Common myeloid progenitor, CD34-positive (primary cell): ENCODE data around the gene ITGAL.

Experiments
- CTCF ChIA-PET: fragments of 350-600 bp; sonication (Branson Sonifier 250); formaldehyde crosslinking; loops from one replicate; lab custom pipeline; 2021; ENCODE audit warnings: antibody characterized with exemption; lab: Charles Lee
- POLR2A ChIA-PET: fragments of 350-600 bp; sonication (Branson Sonifier 250); formaldehyde crosslinking; loops from one replicate; lab custom pipeline; 2021; ENCODE audit warnings: antibody characterized with exemption; lab: Charles Lee
- DNase-seq, 3 donors: peaks; one replicate each; pipeline versions ENCODE4 v3.0.0 to v3.0.0-alpha.2; 2013
- H3K27ac ChIP-seq, 2 experiments: 1 replicate in 1 of 2; 2 replicates in 1 of 2; pipeline ENCODE4 v1.7.0; 2013; ENCODE audit warnings: inconsistent platforms in 2 of 2, low read length in 2 of 2, mild to moderate bottlenecking in 2 of 2, low read depth in 1 of 2, moderate library complexity in 1 of 2; ENCODE audit not compliant: severe bottlenecking in 2 of 2, insufficient read depth in 1 of 2, poor library complexity in 1 of 2
- H3K27me3 ChIP-seq, 5 experiments: replicated peaks in 2 of 5; 1 replicate in 3 of 5; 2 replicates in 2 of 5; pipeline versions ENCODE4 v1.6.1 to v1.7.0; 2013; ENCODE audit warnings: low read length in 4 of 5, mild to moderate bottlenecking in 2 of 5, moderate library complexity in 2 of 5, inconsistent platforms in 1 of 5; ENCODE audit not compliant: insufficient read depth in 5 of 5, control insufficient read depth in 4 of 5
- H3K36me3 ChIP-seq, 4 experiments: 1 replicate in 2 of 4; 2 replicates in 2 of 4; pipeline versions ENCODE4 v1.6.1 to v1.7.0; 2013; ENCODE audit warnings: low read length in 3 of 4, control low read depth in 1 of 4, mild to moderate bottlenecking in 1 of 4; ENCODE audit not compliant: control insufficient read depth in 4 of 4, insufficient read depth in 4 of 4
- H3K4me1 ChIP-seq, 4 experiments: 1 replicate in 3 of 4; 2 replicates in 1 of 4; pipeline versions ENCODE4 v1.6.1 to v1.7.1; 2013; ENCODE audit warnings: low read length in 3 of 4, mild to moderate bottlenecking in 3 of 4, control low read depth in 1 of 4, inconsistent platforms in 1 of 4, moderate library complexity in 1 of 4; ENCODE audit not compliant: control insufficient read depth in 4 of 4, insufficient read depth in 4 of 4; ENCODE audit errors: control extremely low read depth in 1 of 4
- H3K4me3 ChIP-seq, 7 experiments: 1 replicate in 4 of 7; 2 replicates in 3 of 7; pipeline versions ENCODE4 v1.5.1 to v1.7.0; 2013; ENCODE audit warnings: mild to moderate bottlenecking in 7 of 7, low read length in 6 of 7, moderate library complexity in 6 of 7, inconsistent platforms in 2 of 7, low read depth in 2 of 7, control low read depth in 1 of 7; ENCODE audit not compliant: insufficient read depth in 4 of 7, control insufficient read depth in 1 of 7; ENCODE audit errors: extremely low read depth in 1 of 7
- H3K9me3 ChIP-seq, 5 experiments: 1 replicate in 4 of 5; 2 replicates in 1 of 5; pipeline versions ENCODE4 v1.6.1 to v1.7.1; 2013; ENCODE audit warnings: low read length in 4 of 5, mild to moderate bottlenecking in 2 of 5, inconsistent platforms in 1 of 5, low read depth in 1 of 5, moderate library complexity in 1 of 5; ENCODE audit not compliant: control insufficient read depth in 4 of 5, insufficient read depth in 2 of 5; ENCODE audit errors: control extremely low read depth in 1 of 5
- WGBS: methylation state at CpG from one replicate; pipeline ENCODE4 v1.1.5; 2013; ENCODE audit not compliant: insufficient coverage; 5-methylcytosine and 5-hydroxymethylcytosine counted together

The ITGAL gene

DNA sequence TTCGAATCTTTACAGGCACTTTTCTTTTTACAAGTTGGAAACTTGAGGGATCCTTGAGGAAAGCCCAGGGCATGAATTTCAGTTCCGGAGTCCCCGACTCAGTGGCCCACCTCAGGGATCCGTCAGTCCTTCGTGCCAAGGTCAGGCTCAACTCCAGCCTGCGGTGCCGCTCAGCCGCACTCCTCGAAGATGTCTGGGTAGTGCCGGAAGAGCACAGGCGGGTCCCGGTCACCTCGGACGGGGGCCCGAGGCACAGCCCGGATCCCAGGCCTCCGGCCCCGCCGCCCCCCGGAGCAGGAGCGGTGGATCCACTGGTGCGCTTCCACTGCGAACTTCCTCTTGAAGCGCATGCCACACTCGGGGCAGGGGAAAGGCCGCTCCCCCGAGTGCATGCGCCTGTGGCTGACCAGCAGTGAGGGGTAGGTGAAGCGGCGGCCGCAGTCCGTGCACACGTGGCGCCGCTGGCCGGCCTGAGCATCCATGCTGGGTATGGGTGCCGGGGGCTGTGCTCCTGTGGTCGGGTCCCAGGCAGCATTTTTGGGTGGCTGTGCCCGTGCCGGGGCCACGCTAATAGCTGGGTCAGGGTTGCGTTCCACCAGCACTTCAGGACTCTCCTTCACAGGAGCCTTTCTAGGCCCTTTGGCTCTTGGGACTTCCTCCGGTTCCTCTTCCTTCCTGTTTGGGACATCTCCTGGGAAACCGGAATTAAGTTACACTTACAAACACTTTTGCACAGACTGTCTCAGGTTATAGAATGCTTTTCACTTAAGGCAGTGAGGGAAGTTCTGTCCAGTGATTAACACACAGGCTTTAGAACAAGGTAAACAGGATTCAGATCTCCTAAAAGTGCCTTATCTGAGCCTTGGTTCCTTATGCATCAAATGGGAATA is 97.4 kb downstream of the ITGAL start:
- WGBS, result 95% methylated on average over 39 of the region's 44 CpGs
- POLR2A ChIA-PET, result no interaction called here

DNA sequence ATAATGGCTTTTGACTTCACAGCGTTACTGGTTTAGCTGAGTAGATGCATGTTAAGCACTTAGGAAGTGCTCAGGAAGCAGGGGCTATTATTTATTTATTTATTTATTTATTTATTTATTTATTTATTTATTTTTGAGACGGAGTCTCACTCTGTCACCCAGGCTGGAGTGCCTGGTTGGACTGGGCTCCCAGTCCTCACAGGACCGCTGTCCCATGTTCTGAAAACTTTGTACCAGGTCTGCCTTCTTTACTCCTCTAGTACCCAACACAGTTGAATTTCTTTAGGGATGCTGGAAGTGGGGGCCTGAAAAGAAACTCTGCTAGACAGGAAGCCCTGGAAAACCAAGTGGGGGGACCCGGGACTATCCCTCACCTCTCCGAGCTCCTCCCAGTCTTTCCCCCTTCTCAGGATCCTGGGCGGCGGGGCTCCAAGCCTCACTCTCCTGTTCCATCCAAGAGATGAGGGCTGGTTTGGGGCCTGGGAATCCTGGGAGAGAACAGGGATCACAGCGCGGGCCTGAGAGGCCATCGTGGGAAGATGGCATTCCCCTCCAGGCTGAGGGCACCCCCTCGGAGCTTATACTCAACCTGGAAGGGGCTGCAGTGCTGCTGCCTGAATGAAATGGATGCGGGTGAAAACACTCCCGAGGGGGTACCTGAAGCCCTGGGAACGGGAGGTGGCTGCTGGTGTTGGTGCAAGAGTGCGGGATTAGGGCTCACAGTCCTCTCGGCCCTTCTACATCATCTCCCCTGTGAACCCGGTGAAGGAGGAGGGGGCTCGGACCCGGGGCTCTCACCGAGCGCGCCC is 98.3 kb downstream of the ITGAL start:
- ChIA-PET CTCF (interaction anchor here (0.6 to 2.3 kb wide), 5 partner anchors 9 to 35 kb away, joined by 3 to 6 read pairs (median 4); no protein-coding TSS in a partner anchor), POLR2A (interaction anchor here (0.6 to 1.9 kb wide), 2 partner anchors 80 to 176 kb away, joined by 3 to 11 read pairs; partner anchors contain the start of genes PRR14 and ZNF48)
- 16% methylated on average over 9 of the region's 22 CpGs for WGBS
- no peaks in the 10 kb centered on the region for H3K27me3 ChIP-seq
- no peaks in the 10 kb centered on the region for H3K9me3 ChIP-seq
- peak overlapping the region; percentile 71 to 93 (median 86) for H3K4me3 ChIP-seq
- peaks cover 7 to 57% (median 36%) of the 10 kb centered on the region in 4 experiments for H3K4me1 ChIP-seq
- peak in 2 of 3 donors; percentile 40 to 46 for DNase-seq
- H3K27ac ChIP-seq, result peak overlapping the region; percentile 90 to 94
- peaks cover 0 to 3% (median 0%) of the 10 kb centered on the region in 4 experiments for H3K36me3 ChIP-seq

More for the DNA sequence above, 97.4 kb downstream of the ITGAL start:
- H3K36me3 ChIP-seq, result peaks cover 0 to 3% (median 0%) of the 10 kb centered on the region in 4 experiments
- H3K27me3 ChIP-seq, result no peaks in the 10 kb centered on the region
- H3K4me3 ChIP-seq, result peak overlapping the region in 2 of 7 experiments; percentile 84 to 93
- H3K27ac ChIP-seq, result peak overlapping the region in 1 of 2 experiments; percentile 94
- H3K4me1 ChIP-seq, result peaks cover 7 to 57% (median 36%) of the 10 kb centered on the region in 4 experiments
- CTCF ChIA-PET, result interaction anchor here (0.6 to 2.3 kb wide), 4 partner anchors 8 to 34 kb away, joined by 3 to 6 read pairs (median 4); no protein-coding TSS in a partner anchor
- no peaks in the 10 kb centered on the region for H3K9me3 ChIP-seq
- DNase-seq, result no peak

DNA sequence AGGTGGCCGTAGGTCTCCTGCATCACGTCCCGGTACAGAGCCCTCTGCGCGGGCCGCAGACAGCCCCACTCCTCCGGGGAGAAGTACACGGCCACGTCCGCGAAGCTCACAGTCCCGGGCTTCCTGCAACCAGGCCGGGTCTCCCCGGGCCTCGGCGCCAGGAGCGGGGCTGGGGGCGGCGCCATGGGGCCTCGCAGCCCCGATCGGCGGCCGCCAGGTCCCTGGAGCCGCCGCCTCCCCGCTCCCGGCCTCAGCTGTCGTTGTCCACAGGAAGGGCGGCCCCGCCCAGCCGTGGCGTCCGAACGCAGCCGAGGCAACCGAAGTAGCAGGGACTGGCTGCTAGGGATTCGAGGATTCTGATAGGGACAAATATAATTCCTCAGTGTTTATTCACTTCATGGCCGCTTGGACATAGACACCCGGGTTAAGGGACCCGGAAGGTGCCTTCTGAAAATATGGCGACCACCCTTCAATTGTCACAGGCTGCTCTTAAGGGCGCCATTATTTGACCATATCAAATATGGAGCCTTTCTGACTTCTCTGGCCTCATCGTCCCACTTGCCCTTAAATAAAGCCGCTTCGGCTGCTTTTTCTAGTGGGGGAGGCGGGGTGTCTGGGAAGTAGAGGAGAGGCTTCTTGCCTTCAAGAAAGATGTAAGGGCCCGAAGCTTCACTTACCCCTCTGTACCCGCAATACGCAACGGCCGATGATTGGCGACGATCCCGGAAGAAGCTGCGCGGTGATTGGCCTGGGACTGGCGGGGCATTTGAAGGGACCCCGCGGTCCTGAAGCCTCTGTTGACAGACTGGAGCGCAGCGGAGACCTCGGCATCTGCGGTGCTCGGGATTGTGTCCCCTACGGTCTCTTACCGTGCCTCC is 99.1 kb downstream of the ITGAL start, which contains the start of gene ZNF688:
Gene ZNF688 (minus strand): TSS at position 270 of the 878 bp plus-strand sequence. CDS start 85 bp downstream, at position 185.
- Histone ChIP-seq H3K27ac (peak within 1 kb of the TSS; percentile 90 to 94), H3K27me3 (no peaks in the 10 kb centered on the region), H3K4me3 (peak within 1 kb of the TSS; percentile 71 to 93 (median 86)), H3K9me3 (no peaks in the 10 kb centered on the region), H3K4me1 (peaks cover 7 to 57% (median 36%) of the 10 kb centered on the region in 4 experiments), H3K36me3 (peaks cover 0 to 3% (median 0%) of the 10 kb centered on the region in 4 experiments)
- ChIA-PET POLR2A (interaction anchor here (0.6 to 1.9 kb wide), 5 partner anchors 14 to 176 kb away, joined by 3 to 12 read pairs (median 4); partner anchors contain the start of genes PRR14, ZNF48, ZNF764 and ZNF785), CTCF (interaction anchor here (0.7 to 2.3 kb wide), 10 partner anchors 10 to 60 kb away, joined by 3 to 6 read pairs (median 3); no protein-coding TSS in a partner anchor)
- 0% methylated on average over 50 of the region's 67 CpGs for WGBS
- DNase-seq, result peak; percentile 99 to 100 (median 99)
